HL-60 (cell line): ENCODE data around the gene TSPEAR.

Source experiments
- DNase-seq, 2 experiments: peaks; one replicate each; pipeline ENCODE4 v3.0.0-alpha.2; 2010 to 2020; ENCODE audit warnings: low read depth in 1 of 2, low spot score in 1 of 2
- H3K27ac ChIP-seq: fragments of 250-450 bp; sonication (Bioruptor Pico); replicated peaks from 2 replicates; pipeline ENCODE4 v1.5.1; 2020; ENCODE audit warnings: mild to moderate bottlenecking, moderate library complexity
- H3K27me3 ChIP-seq: fragments of 250-450 bp; sonication (Bioruptor Pico); 2 replicates; pipeline ENCODE4 v1.5.1; 2021; ENCODE audit warnings: mild to moderate bottlenecking, moderate library complexity; ENCODE audit not compliant: insufficient read depth, poor library complexity, severe bottlenecking
- H3K4me3 ChIP-seq: replicated peaks from 2 replicates; pipeline ENCODE4 v1.5.1; 2011; ENCODE audit warnings: mild to moderate bottlenecking, control low read depth, low read length; ENCODE audit not compliant: insufficient read depth
- CTCF ChIP-seq: IDR thresholded peaks from one replicate; pipeline ENCODE4 v1.5.1; 2011; ENCODE audit warnings: low read length, control low read depth, inconsistent platforms; ENCODE audit not compliant: insufficient read depth
- GABPA ChIP-seq: IDR thresholded peaks from 2 replicates; pipeline ENCODE4 v1.6.1; 2012; ENCODE audit warnings: low read depth
- POLR2AphosphoS5 ChIP-seq: IDR thresholded peaks from 2 replicates; pipeline ENCODE4 v1.6.1; 2012; ENCODE audit warnings: low read depth
- REST ChIP-seq: IDR thresholded peaks from 2 replicates; pipeline ENCODE4 v1.6.1; 2012; ENCODE audit warnings: low read depth; ENCODE audit not compliant: insufficient replicate concordance
- SPI1 ChIP-seq: IDR thresholded peaks from 2 replicates; pipeline ENCODE4 v1.6.1; 2012; ENCODE audit warnings: low read depth, mild to moderate bottlenecking, borderline replicate concordance

Gene TSPEAR

GRCh38 chr21:44461005-44461404, 250.4 kb downstream of the TSPEAR start:
- TF ChIP-seq CTCF: no peak
- no peak for TF ChIP-seq SPI1
- no peak for TF ChIP-seq POLR2AphosphoS5
- no peak for TF ChIP-seq GABPA
- TF ChIP-seq REST: no peak
- Histone ChIP-seq H3K27me3 (no peaks in the 10 kb centered on the region), H3K4me3 (no peak overlapping the region), H3K27ac (no peak overlapping the region)
- DNase-seq: no peak

- no peaks in the 10 kb centered on the region for H3K27me3 ChIP-seq
- no peak overlapping the region for H3K4me3 ChIP-seq
- TF ChIP-seq POLR2AphosphoS5 (no peak), GABPA (no peak), SPI1 (no peak), CTCF (no peak), REST (no peak)
- H3K27ac ChIP-seq: no peak overlapping the region
- DNase-seq: no peak
These were observed 251.0 kb downstream of the TSPEAR start for GRCh38 chr21:44460441-44460755.

GRCh38 chr21:44459712-44460440, 251.5 kb downstream of the TSPEAR start:
- H3K27me3 ChIP-seq: no peaks in the 10 kb centered on the region
- no peak overlapping the region for H3K27ac ChIP-seq
- no peak overlapping the region for H3K4me3 ChIP-seq
- no peak for TF ChIP-seq CTCF
- DNase-seq: no peak

- Histone ChIP-seq H3K27ac (no peak overlapping the region), H3K4me3 (no peak overlapping the region), H3K27me3 (no peaks in the 10 kb centered on the region)
- DNase-seq: no peak
- TF ChIP-seq GABPA: no peak
- TF ChIP-seq REST: no peak
- no peak for TF ChIP-seq SPI1
- no peak for TF ChIP-seq CTCF
- TF ChIP-seq POLR2AphosphoS5: no peak
These were observed 252.2 kb downstream of the TSPEAR start for GRCh38 chr21:44458971-44459711.
